ENCODE results near the gene CADM1. TPM values are rescaled to one million over a fixed set of nuclear protein-coding genes. Genes with fewer than 3 reads are reported as not detected.

Gene CADM1
- total and polyA plus RNA-seq, 2 experiments from 2014 or later: 16.5 to 18.0 TPM

DNA sequence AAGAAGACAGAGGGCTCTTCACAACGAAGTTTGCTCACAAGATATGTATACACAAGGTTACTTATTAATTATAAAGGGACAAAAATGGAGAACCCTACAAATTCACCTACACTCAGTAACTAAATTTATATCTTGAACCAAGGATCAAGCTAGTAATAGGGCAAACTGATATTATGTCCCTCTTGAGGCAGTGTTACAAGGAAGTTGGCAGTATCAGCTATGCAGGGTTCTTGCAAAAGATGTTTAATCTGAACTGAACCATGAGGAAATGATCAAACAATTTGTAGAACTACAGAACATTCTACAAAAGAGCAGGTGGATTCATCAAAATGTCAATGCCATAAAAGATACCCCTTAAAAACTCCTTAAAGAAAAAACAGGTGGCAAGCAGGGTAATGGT lies 10.7 kb downstream of the CADM1 start (continued):
- TF ChIP-seq, protein P1, sequence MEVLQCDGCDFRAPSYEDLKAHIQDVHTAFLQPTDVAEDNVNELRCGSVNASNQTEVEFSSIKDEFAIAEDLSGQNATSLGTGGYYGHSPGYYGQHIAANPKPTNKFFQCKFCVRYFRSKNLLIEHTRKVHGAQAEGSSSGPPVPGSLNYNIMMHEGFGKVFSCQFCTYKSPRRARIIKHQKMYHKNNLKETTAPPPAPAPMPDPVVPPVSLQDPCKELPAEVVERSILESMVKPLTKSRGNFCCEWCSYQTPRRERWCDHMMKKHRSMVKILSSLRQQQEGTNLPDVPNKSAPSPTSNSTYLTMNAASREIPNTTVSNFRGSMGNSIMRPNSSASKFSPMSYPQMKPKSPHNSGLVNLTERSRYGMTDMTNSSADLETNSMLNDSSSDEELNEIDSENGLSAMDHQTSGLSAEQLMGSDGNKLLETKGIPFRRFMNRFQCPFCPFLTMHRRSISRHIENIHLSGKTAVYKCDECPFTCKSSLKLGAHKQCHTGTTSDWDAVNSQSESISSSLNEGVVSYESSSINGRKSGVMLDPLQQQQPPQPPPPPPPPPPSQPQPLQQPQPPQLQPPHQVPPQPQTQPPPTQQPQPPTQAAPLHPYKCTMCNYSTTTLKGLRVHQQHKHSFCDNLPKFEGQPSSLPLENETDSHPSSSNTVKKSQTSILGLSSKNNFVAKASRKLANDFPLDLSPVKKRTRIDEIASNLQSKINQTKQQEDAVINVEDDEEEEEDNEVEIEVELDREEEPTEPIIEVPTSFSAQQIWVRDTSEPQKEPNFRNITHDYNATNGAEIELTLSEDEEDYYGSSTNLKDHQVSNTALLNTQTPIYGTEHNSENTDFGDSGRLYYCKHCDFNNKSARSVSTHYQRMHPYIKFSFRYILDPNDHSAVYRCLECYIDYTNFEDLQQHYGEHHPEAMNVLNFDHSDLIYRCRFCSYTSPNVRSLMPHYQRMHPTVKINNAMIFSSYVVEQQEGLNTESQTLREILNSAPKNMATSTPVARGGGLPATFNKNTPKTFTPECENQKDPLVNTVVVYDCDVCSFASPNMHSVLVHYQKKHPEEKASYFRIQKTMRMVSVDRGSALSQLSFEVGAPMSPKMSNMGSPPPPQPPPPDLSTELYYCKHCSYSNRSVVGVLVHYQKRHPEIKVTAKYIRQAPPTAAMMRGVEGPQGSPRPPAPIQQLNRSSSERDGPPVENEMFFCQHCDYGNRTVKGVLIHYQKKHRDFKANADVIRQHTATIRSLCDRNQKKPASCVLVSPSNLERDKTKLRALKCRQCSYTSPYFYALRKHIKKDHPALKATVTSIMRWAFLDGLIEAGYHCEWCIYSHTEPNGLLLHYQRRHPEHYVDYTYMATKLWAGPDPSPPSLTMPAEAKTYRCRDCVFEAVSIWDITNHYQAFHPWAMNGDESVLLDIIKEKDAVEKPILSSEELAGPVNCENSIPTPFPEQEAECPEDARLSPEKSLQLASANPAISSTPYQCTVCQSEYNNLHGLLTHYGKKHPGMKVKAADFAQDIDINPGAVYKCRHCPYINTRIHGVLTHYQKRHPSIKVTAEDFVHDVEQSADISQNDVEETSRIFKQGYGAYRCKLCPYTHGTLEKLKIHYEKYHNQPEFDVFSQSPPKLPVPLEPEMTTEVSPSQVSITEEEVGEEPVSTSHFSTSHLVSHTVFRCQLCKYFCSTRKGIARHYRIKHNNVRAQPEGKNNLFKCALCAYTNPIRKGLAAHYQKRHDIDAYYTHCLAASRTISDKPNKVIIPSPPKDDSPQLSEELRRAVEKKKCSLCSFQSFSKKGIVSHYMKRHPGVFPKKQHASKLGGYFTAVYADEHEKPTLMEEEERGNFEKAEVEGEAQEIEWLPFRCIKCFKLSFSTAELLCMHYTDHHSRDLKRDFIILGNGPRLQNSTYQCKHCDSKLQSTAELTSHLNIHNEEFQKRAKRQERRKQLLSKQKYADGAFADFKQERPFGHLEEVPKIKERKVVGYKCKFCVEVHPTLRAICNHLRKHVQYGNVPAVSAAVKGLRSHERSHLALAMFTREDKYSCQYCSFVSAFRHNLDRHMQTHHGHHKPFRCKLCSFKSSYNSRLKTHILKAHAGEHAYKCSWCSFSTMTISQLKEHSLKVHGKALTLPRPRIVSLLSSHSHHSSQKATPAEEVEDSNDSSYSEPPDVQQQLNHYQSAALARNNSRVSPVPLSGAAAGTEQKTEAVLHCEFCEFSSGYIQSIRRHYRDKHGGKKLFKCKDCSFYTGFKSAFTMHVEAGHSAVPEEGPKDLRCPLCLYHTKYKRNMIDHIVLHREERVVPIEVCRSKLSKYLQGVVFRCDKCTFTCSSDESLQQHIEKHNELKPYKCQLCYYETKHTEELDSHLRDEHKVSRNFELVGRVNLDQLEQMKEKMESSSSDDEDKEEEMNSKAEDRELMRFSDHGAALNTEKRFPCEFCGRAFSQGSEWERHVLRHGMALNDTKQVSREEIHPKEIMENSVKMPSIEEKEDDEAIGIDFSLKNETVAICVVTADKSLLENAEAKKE (CRISPR knock-in tag; IDR thresholded peaks at IDR 0.05): no peak
- TF ChIP-seq STAT1 (IDR thresholded peaks at IDR 0.05; ENCODE audit: unreplicated experiment) (no peak), ZNF331 (CRISPR knock-in tag; IDR thresholded peaks at IDR 0.05; ENCODE audit: low read depth) (no peak), EZH2 (IDR thresholded peaks at IDR 0.05; ENCODE audit: low read depth, unreplicated experiment) (no peak), POLR2AphosphoS5 (IDR thresholded peaks at IDR 0.05; ENCODE audit: low read depth) (no peak), JUNB (IDR thresholded peaks at IDR 0.05; ENCODE audit: unreplicated experiment) (no peak)

DNA sequence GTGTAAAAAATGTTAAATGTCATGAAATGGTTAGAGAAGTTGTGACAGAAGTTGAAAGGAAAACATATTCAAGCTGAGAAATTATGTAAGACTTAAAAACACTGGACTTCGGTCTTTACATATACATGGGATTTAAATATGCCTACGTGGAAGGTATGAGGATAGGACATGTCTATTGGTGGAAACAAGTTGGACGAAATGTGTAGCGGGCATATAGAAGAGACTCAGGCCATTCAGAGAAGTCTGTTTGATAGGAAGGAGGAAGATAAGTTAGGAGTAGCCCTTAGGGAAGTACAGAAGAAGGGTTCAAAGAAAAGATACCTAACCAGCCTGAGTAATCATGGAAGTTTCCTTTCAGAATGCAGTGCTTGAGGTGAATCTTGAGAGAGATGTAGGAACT lies 14.7 kb downstream of the CADM1 start:
- H3K4me1 Mint-ChIP-seq: peaks cover 7% of the 10 kb centered on the region
- no peaks in the 10 kb centered on the region for H3K36me3 ChIP-seq (ENCODE audit: insufficient read depth)
- H3F3A ChIP-seq (replicated peaks; ENCODE audit: low read depth): no peaks in the 10 kb centered on the region
- TF ChIP-seq, protein P1 (CRISPR knock-in tag; IDR thresholded peaks at IDR 0.05): no peak
- TF ChIP-seq CREB1 (CRISPR knock-in tag; IDR thresholded peaks at IDR 0.05; ENCODE audit: low read depth): no peak
- no peak for TF ChIP-seq EZH2phosphoT487 (IDR thresholded peaks at IDR 0.05; ENCODE audit: unreplicated experiment)
- no peak for TF ChIP-seq EZH2 (IDR thresholded peaks at IDR 0.05; ENCODE audit: low read depth, unreplicated experiment)
- TF ChIP-seq NANOG (IDR thresholded peaks at IDR 0.05; ENCODE audit: borderline replicate concordance): no peak
- TF ChIP-seq, protein P2, sequence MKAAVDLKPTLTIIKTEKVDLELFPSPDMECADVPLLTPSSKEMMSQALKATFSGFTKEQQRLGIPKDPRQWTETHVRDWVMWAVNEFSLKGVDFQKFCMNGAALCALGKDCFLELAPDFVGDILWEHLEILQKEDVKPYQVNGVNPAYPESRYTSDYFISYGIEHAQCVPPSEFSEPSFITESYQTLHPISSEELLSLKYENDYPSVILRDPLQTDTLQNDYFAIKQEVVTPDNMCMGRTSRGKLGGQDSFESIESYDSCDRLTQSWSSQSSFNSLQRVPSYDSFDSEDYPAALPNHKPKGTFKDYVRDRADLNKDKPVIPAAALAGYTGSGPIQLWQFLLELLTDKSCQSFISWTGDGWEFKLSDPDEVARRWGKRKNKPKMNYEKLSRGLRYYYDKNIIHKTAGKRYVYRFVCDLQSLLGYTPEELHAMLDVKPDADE (IDR thresholded peaks at IDR 0.05): no peak

More for the DNA sequence above, 14.7 kb downstream of the CADM1 start:
- Histone ChIP-seq H3K79me2 (replicated peaks; ENCODE audit: insufficient read depth) (no peaks in the 10 kb centered on the region), H3K27me3 (ENCODE audit: insufficient read depth) (no peaks in the 10 kb centered on the region), H3K4me1 (ENCODE audit: insufficient read depth) (0 out of 2 replicates have a peak, but pooled peaks cover 6% of the 10 kb centered on the region), H4K20me1 (replicated peaks; ENCODE audit: insufficient read depth) (no peaks in the 10 kb centered on the region), H3K27ac (ENCODE audit: low read depth) (no peak overlapping the region), H3K4me2 (no peak overlapping the region), H3K4me3 (no peak overlapping the region), H3K9me2 (ENCODE audit: insufficient read depth) (0 out of 2 replicates have a peak, but pooled peaks cover 7% of the 10 kb centered on the region), H2AFZ (no peak overlapping the region)
- no peaks in the 10 kb centered on the region for H3K27me3 Mint-ChIP-seq (ENCODE audit: insufficient read depth, low read depth, poor library complexity)
- DNase-seq (ENCODE audit: low spot score) (no peak), ATAC-seq (no peak)
- H3K9me3 Mint-ChIP-seq: no peaks in the 10 kb centered on the region
- H3K27ac Mint-ChIP-seq: no peak overlapping the region
- no peaks in the 10 kb centered on the region for H3K36me3 Mint-ChIP-seq (ENCODE audit: low read depth)
- H3K4me3 Mint-ChIP-seq: no peak overlapping the region
